Transverse colon (tissue), 4 donors: ENCODE data around the gene TTC17. TPM values are rescaled to one million over a fixed set of nuclear protein-coding genes. Genes with fewer than 3 reads are reported as not detected.

Experiments used
- DNase-seq: peaks from one replicate; pipeline ENCODE4 v3.0.0-alpha.2; 2019
- H3K27ac ChIP-seq, 4 donors: fragments of 200-600 bp; sonication (generic); 2 replicates each; pipeline ENCODE4 v1.5.1; 2016 to 2018; ENCODE audit warnings: inconsistent platforms in 4 of 4
- H3K27me3 ChIP-seq: fragments of 200-600 bp; sonication (generic); 2 replicates; pipeline ENCODE4 v1.5.1; 2017; ENCODE audit warnings: inconsistent platforms
- H3K36me3 ChIP-seq, 4 donors: fragments of 200-600 bp; sonication (generic); 2 replicates each; pipeline ENCODE4 v1.5.1; 2017 to 2019; ENCODE audit warnings: inconsistent platforms in 4 of 4
- H3K4me1 ChIP-seq, 4 donors: fragments of 200-600 bp; sonication (generic); 2 replicates each; pipeline ENCODE4 v1.5.1; 2017 to 2020; ENCODE audit warnings: inconsistent platforms in 4 of 4
- H3K4me3 ChIP-seq, 4 donors: fragments of 200-600 bp; sonication (generic); 1 replicate in 1 of 4; 2 replicates in 3 of 4; pipeline versions ENCODE4 v1.5.1 to v1.6.1; 2017 to 2019; ENCODE audit warnings: inconsistent platforms in 4 of 4
- H3K9me3 ChIP-seq, 2 donors: fragments of 200-600 bp; sonication (generic); 2 replicates each; pipeline ENCODE4 v1.5.1; 2017 to 2019; ENCODE audit warnings: inconsistent platforms in 2 of 2
- CTCF ChIP-seq, 5 experiments: fragments of 200-600 bp in 3 of 5; fragments of 450-650 bp in 2 of 5; sonication (generic) in 3 of 5; IDR thresholded peaks; 1 replicate in 2 of 5; 2 replicates in 3 of 5; pipeline ENCODE4 v1.5.1; 2016 to 2017; ENCODE audit warnings: antibody characterized with exemption in 5 of 5, inconsistent platforms in 3 of 5, mild to moderate bottlenecking in 2 of 5, moderate library complexity in 1 of 5
- EP300 ChIP-seq: sonication (generic); formaldehyde crosslinking; IDR thresholded peaks from one replicate; pipeline ENCODE4 v1.6.1; 2017; ENCODE audit warnings: antibody characterized with exemption, low read depth
- POLR2A ChIP-seq: fragments of 450-650 bp; IDR thresholded peaks from one replicate; pipeline ENCODE4 v1.6.1; 2016; ENCODE audit warnings: antibody characterized with exemption, mild to moderate bottlenecking, moderate library complexity
- POLR2AphosphoS5 ChIP-seq, 3 donors: sonication (generic); formaldehyde crosslinking; IDR thresholded peaks; one replicate each; pipeline ENCODE4 v1.6.1; 2016; ENCODE audit warnings: antibody characterized with exemption in 3 of 3
- WGBS, 2 donors: methylation state at CpG; one replicate each; pipeline ENCODE4 v1.1.5; 2018; ENCODE audit warnings: low coverage in 1 of 2; 5-methylcytosine and 5-hydroxymethylcytosine counted together
- in situ Hi-C, 4 donors: fragments of 200-750 bp; cut with MboI; loops; one replicate each; pipeline versions ENCODE4 v1.15.0 to v1.15.1; 2017; ENCODE audit warnings: low sequenced_read_pairs in 3 of 4, low pct_ligation_motif_present in 1 of 4, low pct_unique_long_range_greater_than_20kb in 1 of 4
- intact Hi-C: fragments of 100-400 bp; cut with DNase I; formaldehyde crosslinking; loops from one replicate; pipeline ENCODE4 v1.15.1; 2023; ENCODE audit warnings: low total_unique reads
- total RNA-seq, 4 donors: library from RNA; depleted of rRNA; stranded (reverse); fragments of >200 nt; gene quantifications; one replicate each; pipeline ENCODE4 v1.1.0, GENCODE V29; 2016

TTC17 gene
- total RNA-seq, 4 donors from 2014 or later = 78.2 to 428 (median 131) TPM

GRCh38 chr11:43392713-43393112 is 34.0 kb downstream of the TTC17 start:
- Histone ChIP-seq H3K36me3 (peaks cover 0 to 61% (median 25%) of the 10 kb centered on the region in 4 donors), H3K4me1 (no peaks in the 10 kb centered on the region), H3K27me3 (no peaks in the 10 kb centered on the region), H3K9me3 (no peaks in the 10 kb centered on the region), H3K27ac (no peak overlapping the region), H3K4me3 (no peak overlapping the region)
- in situ Hi-C loops (no loop called here), intact Hi-C loops (no loop called here)
- WGBS, 2 donors = 89% methylated on average over 5 of the region's 5 CpGs; no CpG with 5 or more reads in 1 of the 2 donors
- TF ChIP-seq EP300 (no peak), POLR2A (no peak), POLR2AphosphoS5 (IDR thresholded peaks at IDR 0.05) (no peak), CTCF (IDR thresholded peaks at IDR 0.05) (no peak)
- DNase-seq = no peak

GRCh38 chr11:43393765-43394355 is 35.1 kb downstream of the TTC17 start:
- Histone ChIP-seq H3K9me3 (no peaks in the 10 kb centered on the region), H3K27me3 (no peaks in the 10 kb centered on the region), H3K27ac (no peak overlapping the region), H3K4me3 (no peak overlapping the region), H3K36me3 (peaks cover 0 to 66% (median 30%) of the 10 kb centered on the region in 4 donors), H3K4me1 (no peaks in the 10 kb centered on the region)
- in situ Hi-C loops (no loop called here), intact Hi-C loops (no loop called here)
- no peak for DNase-seq
- TF ChIP-seq POLR2AphosphoS5 (IDR thresholded peaks at IDR 0.05) (no peak), EP300 (no peak), CTCF (IDR thresholded peaks at IDR 0.05) (no peak), POLR2A (no peak)
- WGBS, 2 donors = 73 to 80% methylated on average over 2 of the region's 2 CpGs

GRCh38 chr11:43396617-43397016 is 37.9 kb downstream of the TTC17 start:
- Histone ChIP-seq H3K36me3 (peaks cover 0 to 63% (median 30%) of the 10 kb centered on the region in 4 donors), H3K9me3 (no peaks in the 10 kb centered on the region), H3K27me3 (no peaks in the 10 kb centered on the region), H3K4me3 (no peak overlapping the region), H3K4me1 (no peaks in the 10 kb centered on the region), H3K27ac (no peak overlapping the region)
- 78 to 79% methylated on average over 3 of the region's 3 CpGs for WGBS, 2 donors
- no peak for DNase-seq
- TF ChIP-seq CTCF (IDR thresholded peaks at IDR 0.05) (no peak), POLR2A (no peak), EP300 (no peak), POLR2AphosphoS5 (IDR thresholded peaks at IDR 0.05) (no peak)
- intact Hi-C loops = no loop called here
- in situ Hi-C loops = no loop called here

GRCh38 chr11:43397251-43397650 is 38.5 kb downstream of the TTC17 start:
- Histone ChIP-seq H3K4me1 (no peaks in the 10 kb centered on the region), H3K9me3 (no peaks in the 10 kb centered on the region), H3K36me3 (peaks cover 0 to 63% (median 30%) of the 10 kb centered on the region in 4 donors), H3K27me3 (no peaks in the 10 kb centered on the region), H3K27ac (no peak overlapping the region), H3K4me3 (no peak overlapping the region)
- DNase-seq = no peak
- in situ Hi-C loops (no loop called here), intact Hi-C loops (no loop called here)
- TF ChIP-seq POLR2A = no peak
- TF ChIP-seq POLR2AphosphoS5 (IDR thresholded peaks at IDR 0.05) = no peak
- no peak for TF ChIP-seq CTCF (IDR thresholded peaks at IDR 0.05)
- TF ChIP-seq EP300 = no peak
- WGBS, 2 donors = 80 to 88% methylated on average over 3 of the region's 3 CpGs
